ENCODE measurements around the gene FRMPD4.
A peak's percentile ranks its signal among the peaks of the same experiment; 100 is the strongest.
"Not testable (repeated sequence)": the region's sequence is repeated elsewhere in the genome, so short reads cannot be mapped to it uniquely, and the experiment has no call there.

Gene FRMPD4

GRCh38 chrX:12138361-12139313 lies at the start of gene FRMPD4:
Gene FRMPD4, plus strand, starts transcription at chrX:12138473. Its CDS starts 499 bp downstream, at chrX:12138972.
- no peak for DNase-seq

- no peak for DNase-seq
These were observed 48.5 kb upstream of the FRMPD4 start for GRCh38 chrX:12089740-12090139.

GRCh38 chrX:12113321-12113720 lies 25.0 kb upstream of the FRMPD4 start:
- DNase-seq = no peak

- DNase-seq = peak; percentile 2
These were observed 22.9 kb upstream of the FRMPD4 start for GRCh38 chrX:12115377-12115776.

GRCh38 chrX:12118134-12118533 lies 20.1 kb upstream of the FRMPD4 start:
- DNase-seq = no peak

GRCh38 chrX:12128017-12128416 lies 10.3 kb upstream of the FRMPD4 start:
- DNase-seq = no peak

- no peak for DNase-seq
These were observed 317 bp upstream of the FRMPD4 start for GRCh38 chrX:12137951-12138360.

- DNase-seq = no peak
These were observed 1.8 kb downstream of the FRMPD4 start for GRCh38 chrX:12139934-12140611.

- no peak for DNase-seq
These were observed 3.2 kb downstream of the FRMPD4 start for GRCh38 chrX:12141511-12141910.

GRCh38 chrX:12142661-12143060 lies 4.4 kb downstream of the FRMPD4 start:
- DNase-seq = no peak

GRCh38 chrX:12145402-12145801 lies 7.1 kb downstream of the FRMPD4 start:
- DNase-seq = no peak

- no peak for DNase-seq
These were observed 11.6 kb downstream of the FRMPD4 start for GRCh38 chrX:12149670-12150407.

- no peak for DNase-seq
These were observed 15.0 kb downstream of the FRMPD4 start for GRCh38 chrX:12153317-12153716.

GRCh38 chrX:12153741-12154140 lies 15.5 kb downstream of the FRMPD4 start:
- no peak for DNase-seq

- DNase-seq = no peak
These were observed 21.5 kb downstream of the FRMPD4 start for GRCh38 chrX:12159799-12160198.

GRCh38 chrX:12162420-12162819 lies 24.1 kb downstream of the FRMPD4 start:
- no peak for DNase-seq

- not testable (repeated sequence) for DNase-seq
These were observed 25.9 kb downstream of the FRMPD4 start for GRCh38 chrX:12164180-12164579.

- DNase-seq = no peak
These were observed 32.5 kb downstream of the FRMPD4 start for GRCh38 chrX:12170755-12171154.

- DNase-seq = no peak
These were observed 36.1 kb downstream of the FRMPD4 start for GRCh38 chrX:12174358-12174757.

- no peak for DNase-seq
These were observed 58.8 kb downstream of the FRMPD4 start for GRCh38 chrX:12197030-12197429.

- no peak for DNase-seq
These were observed 68.1 kb downstream of the FRMPD4 start for GRCh38 chrX:12206413-12206812.

- no peak for DNase-seq
These were observed 72.0 kb downstream of the FRMPD4 start for GRCh38 chrX:12210196-12210815.

- no peak for DNase-seq
These were observed 72.7 kb downstream of the FRMPD4 start for GRCh38 chrX:12210971-12211370.

All from OCI-M1 (cell line).